HG02973 (cell line): Measurements from ENCODE around the gene MOGAT1.
"Not testable (repeated sequence)": the region's sequence is repeated elsewhere in the genome, so short reads cannot be mapped to it uniquely, and the experiment has no call there.

Experiments
- ATAC-seq: cut with Tn5 transposase; IDR thresholded peaks from one replicate; pipeline ENCODE4 v1.9.1; 2021; ENCODE audit warnings: moderate library complexity; ENCODE audit not compliant: unreplicated experiment

Gene MOGAT1

DNA sequence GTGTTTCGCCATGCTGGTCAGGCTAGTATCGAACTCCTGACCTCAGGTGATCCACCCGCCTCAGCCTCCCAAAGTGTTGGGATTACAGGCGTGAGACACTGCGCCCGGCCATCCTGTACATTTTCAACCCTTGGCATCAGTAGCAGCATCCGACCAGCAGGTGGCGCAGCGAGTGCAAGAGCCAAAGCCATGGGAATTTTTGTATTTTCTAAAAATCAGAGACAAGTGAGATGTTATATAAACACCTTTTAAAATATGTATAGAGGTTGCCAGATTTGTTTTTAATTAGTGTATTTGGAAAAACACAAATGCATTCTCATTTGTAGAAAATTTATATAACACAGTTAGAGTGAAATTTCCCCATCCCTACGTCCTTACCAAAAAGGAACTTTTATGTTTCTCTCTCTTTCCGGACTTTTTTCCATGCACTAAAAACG lies 36.8 kb downstream of the MOGAT1 start:
- ATAC-seq = no peak

GRCh38 chr2:222709191-222709891 lies 37.9 kb downstream of the MOGAT1 start:
- ATAC-seq = peak; percentile 50

DNA sequence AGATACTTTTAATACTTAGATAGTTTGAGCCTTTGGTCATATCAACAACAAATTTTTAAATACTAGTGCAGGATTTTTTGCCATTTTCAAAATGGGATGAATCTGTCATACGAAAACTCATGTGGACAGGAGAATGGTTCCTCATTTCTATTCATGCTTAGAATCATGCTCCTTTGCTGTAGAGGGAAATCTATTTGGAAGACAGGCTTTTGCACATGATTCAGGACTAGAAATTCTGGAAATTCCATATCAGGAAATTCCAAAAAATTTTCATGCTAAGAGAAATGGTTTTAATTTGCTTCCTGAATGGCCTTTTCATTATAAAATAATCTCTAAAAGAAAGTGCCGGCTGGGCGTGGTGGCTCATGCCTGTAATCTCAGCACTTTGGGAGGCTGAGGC lies 39.3 kb downstream of the MOGAT1 start:
- no peak for ATAC-seq

DNA sequence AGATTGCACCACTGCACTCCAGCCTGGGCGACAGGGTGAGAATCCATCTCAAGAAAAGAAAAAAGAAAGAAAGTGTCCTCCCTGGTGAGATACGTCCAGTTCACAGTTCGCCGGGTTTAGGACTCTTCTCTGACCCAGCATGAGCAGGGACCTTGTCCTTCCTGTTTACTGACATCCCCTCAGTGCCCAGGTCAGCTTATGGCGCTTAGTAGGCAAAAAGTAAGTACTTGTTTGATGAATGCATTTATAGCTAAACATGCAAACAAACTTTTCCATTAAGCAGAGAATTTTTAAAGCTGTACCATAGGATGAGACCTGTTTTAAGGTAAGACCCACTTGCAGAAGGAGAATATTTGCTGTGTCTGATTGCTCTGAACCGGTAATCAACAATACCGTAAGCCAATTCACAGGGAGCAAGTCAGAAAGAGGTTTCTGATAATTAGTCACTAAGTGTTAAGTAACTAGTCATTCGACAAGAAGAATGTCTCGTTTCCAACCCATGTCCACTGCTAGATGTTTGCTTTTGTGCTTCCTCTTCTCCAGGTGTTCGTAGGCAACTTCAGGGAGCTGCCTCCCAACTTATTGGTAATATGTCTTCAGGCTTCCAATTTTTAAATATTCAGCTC lies 40.0 kb downstream of the MOGAT1 start:
- ATAC-seq = peak; percentile 48

- ATAC-seq = no peak
These were observed 41.5 kb downstream of the MOGAT1 start for GRCh38 chr2:222713002-222713401.

DNA sequence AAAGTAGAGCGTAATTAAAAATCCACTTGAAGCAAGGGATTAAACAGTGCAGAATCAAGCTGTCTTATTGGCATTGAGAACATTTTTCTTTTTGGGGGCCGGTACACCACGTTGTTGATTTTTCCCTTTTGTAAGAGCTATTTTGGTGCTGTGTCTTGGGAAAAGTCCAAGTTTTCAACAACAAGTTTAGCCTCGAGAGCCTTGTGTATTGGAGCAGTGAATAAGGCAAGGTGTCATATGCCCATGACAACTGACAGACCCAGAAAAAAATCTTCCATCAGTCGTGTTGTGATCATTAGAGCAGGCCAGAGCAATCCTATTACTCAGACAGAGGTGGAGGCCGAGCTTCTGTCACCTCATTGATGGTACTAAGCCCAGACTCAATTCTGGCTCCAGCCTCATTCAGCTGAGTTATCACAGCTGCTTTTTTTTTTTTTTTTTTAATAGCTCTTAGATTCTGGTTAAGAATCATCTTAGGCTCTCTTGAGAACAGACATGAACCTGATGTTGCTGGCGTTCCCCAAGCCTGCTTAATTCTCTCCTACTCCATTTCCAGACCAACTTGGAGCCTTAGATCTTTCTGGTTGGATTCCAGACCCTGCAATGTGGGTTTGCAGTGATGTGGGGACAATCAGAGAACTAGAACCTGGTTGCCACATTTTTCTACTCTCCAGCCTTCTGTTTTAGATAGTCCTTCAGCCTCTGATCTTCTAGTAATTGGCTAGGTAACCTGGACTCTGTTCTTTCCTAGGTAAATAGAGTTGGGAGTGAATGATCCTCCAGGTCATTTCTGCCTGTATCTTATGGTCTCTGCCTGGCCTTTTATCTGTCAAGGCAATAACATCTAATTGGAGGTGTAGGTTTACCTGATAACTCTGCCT lies 43.1 kb downstream of the MOGAT1 start:
- no peak for ATAC-seq

DNA sequence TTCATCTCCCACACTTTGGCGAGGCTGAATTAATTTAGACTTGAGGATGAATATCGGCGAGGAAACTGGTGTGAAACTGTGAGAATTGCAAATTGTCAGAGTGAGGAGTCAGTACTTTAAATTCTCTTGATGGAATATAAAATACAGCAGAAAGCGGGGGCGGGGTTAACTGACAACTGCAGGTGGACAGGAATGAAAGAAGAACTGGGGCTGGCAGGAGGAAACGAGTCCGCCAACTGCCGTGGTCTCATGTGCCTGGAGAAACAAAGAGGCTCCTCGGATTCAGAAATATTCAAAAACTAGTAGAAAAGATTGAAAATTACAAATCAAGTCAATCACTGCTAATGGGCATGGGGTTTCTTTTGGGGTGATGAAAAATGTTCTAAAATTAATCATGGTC lies 44.3 kb downstream of the MOGAT1 start:
- no peak for ATAC-seq

DNA sequence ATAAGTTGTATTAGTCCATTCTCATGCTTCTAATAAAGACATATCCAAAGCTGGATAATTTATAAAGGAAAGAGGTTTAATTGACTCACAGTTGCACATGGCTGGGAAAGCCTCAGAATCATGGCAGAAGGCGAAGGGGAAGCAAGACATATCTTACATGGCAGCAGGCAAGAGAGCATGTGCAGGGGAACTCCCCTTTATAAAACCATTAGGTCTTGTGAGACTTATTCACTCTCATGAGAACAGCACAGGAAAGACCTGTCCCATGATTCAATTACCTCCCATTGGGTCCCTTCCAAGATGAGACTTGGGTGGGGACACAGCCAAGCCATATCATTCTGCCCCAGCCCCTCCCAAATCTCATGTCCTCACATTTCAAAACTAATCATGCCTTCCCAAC lies 48.3 kb downstream of the MOGAT1 start:
- not testable (repeated sequence) for ATAC-seq

- ATAC-seq = not testable (repeated sequence)
These were observed 50.1 kb downstream of the MOGAT1 start for GRCh38 chr2:222721597-222721996.

GRCh38 chr2:222722327-222722946 lies 51.0 kb downstream of the MOGAT1 start:
- peak; percentile 100 for ATAC-seq

- no peak for ATAC-seq
These were observed 52.8 kb downstream of the MOGAT1 start for GRCh38 chr2:222724208-222724607.

DNA sequence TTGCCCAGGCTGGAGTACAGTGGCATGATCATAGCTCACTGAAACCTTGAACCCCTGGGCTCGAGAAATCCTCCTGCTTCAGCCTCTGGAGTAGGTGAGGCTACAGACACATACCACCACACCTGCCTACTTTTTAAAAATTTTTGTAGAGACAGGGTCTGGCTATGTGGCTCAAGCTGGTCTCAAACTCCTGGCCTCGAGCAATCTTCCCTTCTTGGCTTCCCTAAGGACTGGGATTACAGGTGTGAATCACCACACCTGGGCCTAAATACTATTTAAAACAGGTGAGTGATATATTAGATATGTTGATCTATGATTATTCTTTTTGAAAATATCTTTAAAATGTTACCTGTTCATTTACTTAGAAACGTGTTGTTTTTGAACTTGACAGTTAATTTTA lies 57.2 kb downstream of the MOGAT1 start:
- ATAC-seq = no peak

- ATAC-seq = peak; percentile 49
These were observed 59.0 kb downstream of the MOGAT1 start for GRCh38 chr2:222730366-222730999.

- ATAC-seq = no peak
These were observed 59.8 kb downstream of the MOGAT1 start for GRCh38 chr2:222731201-222731621.

- no peak for ATAC-seq
These were observed 61.2 kb downstream of the MOGAT1 start for GRCh38 chr2:222732489-222733178.

GRCh38 chr2:222733470-222733845 lies 62.0 kb downstream of the MOGAT1 start:
- no peak for ATAC-seq

- no peak for ATAC-seq
These were observed 62.6 kb downstream of the MOGAT1 start for GRCh38 chr2:222733846-222734702.

GRCh38 chr2:222734703-222735014 lies 63.2 kb downstream of the MOGAT1 start:
- peak; percentile 80 for ATAC-seq

DNA sequence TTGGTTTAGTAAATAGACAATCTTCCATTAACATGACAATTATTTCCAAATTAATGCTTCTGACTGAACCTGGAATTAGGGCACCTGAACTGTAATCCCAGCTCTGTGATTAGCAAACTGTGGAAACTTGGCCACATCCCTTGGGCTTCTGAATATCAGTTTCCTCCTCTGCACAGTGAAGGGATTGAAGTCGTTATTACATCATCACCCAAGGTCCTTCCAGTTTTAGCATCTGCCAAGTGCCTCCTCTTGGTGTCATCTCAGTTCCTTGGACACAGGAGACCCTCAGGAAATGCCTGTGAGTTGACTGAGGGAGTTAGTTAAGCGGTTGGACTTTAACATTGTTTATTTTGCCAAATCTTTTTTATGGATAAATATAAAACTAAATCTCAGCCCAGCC lies 64.8 kb downstream of the MOGAT1 start:
- ATAC-seq = no peak
